CD4-positive, alpha-beta T cell treated with Interleukin-17A for 4 hours (primary cell): ENCODE data around the gene F2R.

ENCODE experiments used
- DNase-seq: peaks from one replicate; pipeline ENCODE4 v3.0.0-alpha.2; 2020; ENCODE audit warnings: mixed read lengths

Gene F2R

GRCh38 chr5:76690704-76691466 lies 25.0 kb upstream of the F2R start:
- DNase-seq = no peak

- DNase-seq = no peak
Observed at GRCh38 chr5:76691467-76692273, 24.3 kb upstream of the F2R start.

GRCh38 chr5:76692274-76692540 lies 23.7 kb upstream of the F2R start:
- no peak for DNase-seq

- DNase-seq = no peak
Observed at GRCh38 chr5:76692651-76693050, 23.3 kb upstream of the F2R start.

- DNase-seq = no peak
Observed at GRCh38 chr5:76693141-76693540, 22.8 kb upstream of the F2R start.

- no peak for DNase-seq
Observed at GRCh38 chr5:76694317-76694716, 21.6 kb upstream of the F2R start.

- DNase-seq = no peak
Observed at GRCh38 chr5:76695346-76695745, 20.6 kb upstream of the F2R start.

- no peak for DNase-seq
Observed at GRCh38 chr5:76696251-76696650, 19.7 kb upstream of the F2R start.

- DNase-seq = no peak
Observed at GRCh38 chr5:76697670-76698069, 18.3 kb upstream of the F2R start.

- no peak for DNase-seq
Observed at GRCh38 chr5:76700571-76700970, 15.4 kb upstream of the F2R start.

- DNase-seq = no peak
Observed at GRCh38 chr5:76701298-76701697, 14.6 kb upstream of the F2R start.

- no peak for DNase-seq
Observed at GRCh38 chr5:76703707-76704106, 12.2 kb upstream of the F2R start.

- DNase-seq = no peak
Observed at GRCh38 chr5:76704131-76704663, 11.7 kb upstream of the F2R start.

GRCh38 chr5:76705574-76705973 lies 10.4 kb upstream of the F2R start:
- DNase-seq = no peak

- no peak for DNase-seq
Observed at GRCh38 chr5:76709762-76710161, 6.2 kb upstream of the F2R start.

- no peak for DNase-seq
Observed at GRCh38 chr5:76710991-76711390, 4.9 kb upstream of the F2R start.

GRCh38 chr5:76714751-76715485 lies 1.0 kb upstream of the F2R start:
- DNase-seq = peak; percentile 23

GRCh38 chr5:76715486-76715735 lies 515 bp upstream of the F2R start:
- no peak for DNase-seq

- peak; percentile 41 for DNase-seq
Observed at GRCh38 chr5:76716456-76717157, 681 bp downstream of the F2R start.

GRCh38 chr5:76717222-76718083 lies 1.5 kb downstream of the F2R start:
- no peak for DNase-seq

GRCh38 chr5:76718381-76718832 lies 2.5 kb downstream of the F2R start:
- no peak for DNase-seq

- DNase-seq = no peak
Observed at GRCh38 chr5:76718880-76719279, 3.0 kb downstream of the F2R start.
